CD4-positive, alpha-beta T cell (primary cell): ENCODE data around the gene PSMD3. TPM values are rescaled to one million over a fixed set of nuclear protein-coding genes. Genes with fewer than 3 reads are reported as not detected.
"Not testable (repeated sequence)": the region's sequence is repeated elsewhere in the genome, so short reads cannot be mapped to it uniquely, and the experiment has no call there.

Experiments used
- ATAC-seq: fragments of 200-7000 bp; cut with Tn5 transposase; one replicate; pipeline ENCODE4 v1.10.0; 2022; ENCODE audit warnings: mild to moderate bottlenecking; ENCODE audit not compliant: poor library complexity
- CTCF ChIA-PET: fragments of 350-600 bp; sonication (Branson Sonifier 250); formaldehyde crosslinking; loops from one replicate; lab custom pipeline; 2021; ENCODE audit warnings: antibody characterized with exemption, inconsistent platforms; lab: Charles Lee
- POLR2A ChIA-PET: fragments of 350-600 bp; sonication (Branson Sonifier 250); formaldehyde crosslinking; loops from one replicate; lab custom pipeline; 2021; ENCODE audit warnings: antibody characterized with exemption, inconsistent platforms; lab: Charles Lee
- DNase-seq, 14 experiments: peaks; one replicate each; pipeline ENCODE4 v3.0.0-alpha.2; 2013 to 2020; ENCODE audit warnings: mixed read lengths in 2 of 14
- H3K27ac ChIP-seq, 2 donors: one replicate each; pipeline versions ENCODE4 v1.5.1 to v1.7.0; 2013; ENCODE audit warnings: low read length in 2 of 2, low read depth in 1 of 2, mild to moderate bottlenecking in 1 of 2
- H3K27me3 ChIP-seq, 2 experiments: 1 replicate in 1 of 2; 2 replicates in 1 of 2; pipeline versions ENCODE4 v1.6.1 to v1.7.0; 2013; ENCODE audit warnings: low read length in 2 of 2, control low read depth in 1 of 2, mild to moderate bottlenecking in 1 of 2, moderate library complexity in 1 of 2; ENCODE audit not compliant: insufficient read depth in 2 of 2, control insufficient read depth in 1 of 2
- H3K36me3 ChIP-seq: one replicate; pipeline ENCODE4 v1.6.1; 2013; ENCODE audit warnings: low read length, control low read depth; ENCODE audit not compliant: insufficient read depth
- H3K4me1 ChIP-seq: one replicate; pipeline ENCODE4 v1.6.1; 2013; ENCODE audit warnings: low read length, control low read depth; ENCODE audit not compliant: insufficient read depth
- H3K4me3 ChIP-seq: one replicate; pipeline ENCODE4 v1.5.1; 2013; ENCODE audit warnings: mild to moderate bottlenecking, low read length, moderate library complexity
- H3K9me3 ChIP-seq, 2 experiments: 1 replicate in 1 of 2; 2 replicates in 1 of 2; pipeline versions ENCODE4 v1.6.1 to v1.7.0; 2013; ENCODE audit warnings: low read length in 2 of 2, mild to moderate bottlenecking in 2 of 2, control low read depth in 1 of 2, moderate library complexity in 1 of 2; ENCODE audit not compliant: control insufficient read depth in 1 of 2, insufficient read depth in 1 of 2
- H3K27ac Mint-ChIP-seq: one replicate; pipeline ENCODE4 v1.8.0; 2020; ENCODE audit warnings: mixed read lengths
- H3K27me3 Mint-ChIP-seq: one replicate; pipeline ENCODE4 v1.8.0; 2021; ENCODE audit warnings: mixed read lengths
- H3K36me3 Mint-ChIP-seq: one replicate; pipeline ENCODE4 v1.8.0; 2021; ENCODE audit warnings: low read depth, mixed read lengths
- H3K4me1 Mint-ChIP-seq: one replicate; pipeline ENCODE4 v1.8.0; 2021; ENCODE audit warnings: low read depth, mixed read lengths
- H3K4me3 Mint-ChIP-seq: one replicate; pipeline ENCODE4 v1.8.0; 2020; ENCODE audit warnings: mild to moderate bottlenecking, mixed read lengths
- H3K9me3 Mint-ChIP-seq: one replicate; pipeline ENCODE4 v1.8.0; 2020; ENCODE audit warnings: mixed read lengths
- intact Hi-C, 2 experiments: fragments of 100-400 bp; cut with DNase I in 1 of 2; cut with micrococcal nuclease in 1 of 2; formaldehyde crosslinking; loops; one replicate each; pipeline versions ENCODE4 v1.15.1 to v1.9.0; 2023 to 2025; cut with DNase I, micrococcal nuclease
- total RNA-seq, 174 experiments: library from RNA in 2 of 174; stranded (reverse) in 2 of 174; gene quantifications; one replicate each; pipeline ENCODE4 v1.2.3 and lab custom pipeline; 2021 to 2026
- TF ChIP-seq, protein P1 (sequence below): fragments of 200-600 bp; IDR thresholded peaks from one replicate; pipeline ENCODE4 v1.8.0; 2022; ENCODE audit warnings: antibody characterized with exemption, mild to moderate bottlenecking

PSMD3 gene
- total RNA-seq, 2 experiments from 2014 or later, result 66.7 to 71.9 TPM

DNA sequence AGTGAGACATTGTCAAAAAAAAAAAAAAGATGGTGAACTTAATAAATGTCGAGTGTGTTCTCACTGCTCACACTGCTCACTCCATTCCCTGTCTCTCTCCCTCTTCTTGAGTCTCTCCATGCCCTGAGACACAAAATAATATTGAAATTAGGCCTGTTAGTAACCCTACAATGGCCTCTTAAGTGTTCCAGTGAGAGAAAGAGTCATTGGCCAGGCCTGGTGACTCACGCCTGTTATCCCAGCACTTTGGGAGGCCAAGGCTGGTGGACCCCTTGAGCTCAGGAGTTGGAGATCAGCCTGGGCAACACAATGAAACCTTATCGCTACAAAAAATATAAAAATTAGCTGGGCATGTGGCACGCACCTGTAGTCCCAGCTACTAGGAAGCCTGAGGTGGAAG, 18.5 kb downstream of the PSMD3 start:
- Histone ChIP-seq H3K27me3 (no peaks in the 10 kb centered on the region), H3K27ac (no peak overlapping the region), H3K9me3 (no peaks in the 10 kb centered on the region), H3K4me3 (no peak overlapping the region), H3K4me1 (no peaks in the 10 kb centered on the region), H3K36me3 (peaks cover 38% of the 10 kb centered on the region)
- DNase-seq, result no peak
- TF ChIP-seq, protein P1, sequence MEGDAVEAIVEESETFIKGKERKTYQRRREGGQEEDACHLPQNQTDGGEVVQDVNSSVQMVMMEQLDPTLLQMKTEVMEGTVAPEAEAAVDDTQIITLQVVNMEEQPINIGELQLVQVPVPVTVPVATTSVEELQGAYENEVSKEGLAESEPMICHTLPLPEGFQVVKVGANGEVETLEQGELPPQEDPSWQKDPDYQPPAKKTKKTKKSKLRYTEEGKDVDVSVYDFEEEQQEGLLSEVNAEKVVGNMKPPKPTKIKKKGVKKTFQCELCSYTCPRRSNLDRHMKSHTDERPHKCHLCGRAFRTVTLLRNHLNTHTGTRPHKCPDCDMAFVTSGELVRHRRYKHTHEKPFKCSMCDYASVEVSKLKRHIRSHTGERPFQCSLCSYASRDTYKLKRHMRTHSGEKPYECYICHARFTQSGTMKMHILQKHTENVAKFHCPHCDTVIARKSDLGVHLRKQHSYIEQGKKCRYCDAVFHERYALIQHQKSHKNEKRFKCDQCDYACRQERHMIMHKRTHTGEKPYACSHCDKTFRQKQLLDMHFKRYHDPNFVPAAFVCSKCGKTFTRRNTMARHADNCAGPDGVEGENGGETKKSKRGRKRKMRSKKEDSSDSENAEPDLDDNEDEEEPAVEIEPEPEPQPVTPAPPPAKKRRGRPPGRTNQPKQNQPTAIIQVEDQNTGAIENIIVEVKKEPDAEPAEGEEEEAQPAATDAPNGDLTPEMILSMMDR, result no peak
- ATAC-seq, result no peak
- intact Hi-C loops, result no loop called here
- POLR2A ChIA-PET, result no interaction called here
- H3K36me3 Mint-ChIP-seq, result peaks cover 42% of the 10 kb centered on the region
- H3K4me3 Mint-ChIP-seq, result no peak overlapping the region
- H3K4me1 Mint-ChIP-seq, result no peaks in the 10 kb centered on the region
- H3K9me3 Mint-ChIP-seq, result no peaks in the 10 kb centered on the region
- CTCF ChIA-PET, result no interaction called here
- no peaks in the 10 kb centered on the region for H3K27me3 Mint-ChIP-seq
- H3K27ac Mint-ChIP-seq, result no peak overlapping the region

DNA sequence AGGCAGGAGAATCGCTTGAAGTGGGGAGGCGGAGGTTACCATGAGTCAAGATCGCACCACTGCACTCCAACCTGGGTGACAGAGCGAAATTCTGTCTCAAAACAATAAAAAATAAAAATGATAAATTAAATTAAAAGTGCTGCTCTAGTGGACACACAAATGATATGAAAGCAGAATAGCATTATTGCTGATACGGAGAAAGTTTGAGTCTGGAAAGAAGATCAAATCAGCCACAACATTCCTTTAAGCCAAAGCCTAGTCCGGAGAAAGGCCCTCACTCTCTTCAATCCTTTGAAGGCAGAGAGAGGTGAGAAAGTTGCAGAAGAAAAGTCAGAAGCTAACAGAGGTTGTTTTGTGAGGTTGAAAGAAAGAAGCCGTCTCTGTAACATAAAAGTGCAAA, 19.6 kb downstream of the PSMD3 start:
- Histone ChIP-seq H3K4me3 (no peak overlapping the region), H3K27ac (no peak overlapping the region), H3K9me3 (no peaks in the 10 kb centered on the region), H3K36me3 (peaks cover 27% of the 10 kb centered on the region), H3K27me3 (no peaks in the 10 kb centered on the region), H3K4me1 (no peaks in the 10 kb centered on the region)
- DNase-seq, result no peak
- CTCF ChIA-PET, result no interaction called here
- intact Hi-C loops, result no loop called here
- POLR2A ChIA-PET, result no interaction called here
- H3K27ac Mint-ChIP-seq, result no peak overlapping the region
- H3K9me3 Mint-ChIP-seq, result no peaks in the 10 kb centered on the region
- no peak overlapping the region for H3K4me3 Mint-ChIP-seq
- ATAC-seq, result no peak
- H3K36me3 Mint-ChIP-seq, result peaks cover 31% of the 10 kb centered on the region
- H3K4me1 Mint-ChIP-seq, result no peaks in the 10 kb centered on the region
- no peaks in the 10 kb centered on the region for H3K27me3 Mint-ChIP-seq
- TF ChIP-seq, protein P1, result no peak

GRCh38 chr17:40001335-40001734, 20.7 kb downstream of the PSMD3 start:
- DNase-seq, H3K4me3 Mint-ChIP-seq, intact Hi-C loops, H3K27ac ChIP-seq, ATAC-seq, H3K4me1 ChIP-seq, H3K27me3 ChIP-seq, H3K4me1 Mint-ChIP-seq, CTCF ChIA-PET, H3K9me3 ChIP-seq, H3K27ac Mint-ChIP-seq, POLR2A ChIA-PET, H3K9me3 Mint-ChIP-seq, H3K4me3 ChIP-seq, H3K27me3 Mint-ChIP-seq: not testable (repeated sequence)
- peaks cover 21% of the 10 kb centered on the region for H3K36me3 Mint-ChIP-seq
- peaks cover 17% of the 10 kb centered on the region for H3K36me3 ChIP-seq

DNA sequence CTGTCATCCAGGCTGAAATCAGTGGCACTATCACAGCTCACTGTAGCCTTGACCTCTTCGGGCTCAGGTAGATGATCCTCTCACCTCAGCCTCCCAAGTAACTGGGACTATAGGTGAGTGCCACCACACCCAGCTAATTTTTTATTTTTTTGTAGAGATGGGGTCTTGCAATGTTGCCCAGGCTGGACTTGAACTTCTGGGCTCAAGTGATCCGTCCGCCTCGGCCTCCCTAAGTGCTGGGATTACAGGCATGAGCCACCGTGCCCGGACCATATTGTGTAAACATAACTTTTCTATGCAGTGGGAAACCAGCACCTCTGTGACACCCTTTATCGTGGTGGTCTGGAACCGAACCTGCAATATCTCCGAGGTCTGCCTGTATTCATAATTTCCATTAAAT, 23.5 kb downstream of the PSMD3 start:
- CTCF ChIA-PET, result no interaction called here
- H3K36me3 ChIP-seq, result no peaks in the 10 kb centered on the region
- POLR2A ChIA-PET, result no interaction called here
- H3K27ac Mint-ChIP-seq, result no peak overlapping the region
- no peak for DNase-seq
- no peaks in the 10 kb centered on the region for H3K36me3 Mint-ChIP-seq
- no peaks in the 10 kb centered on the region for H3K27me3 Mint-ChIP-seq
- no peak overlapping the region for H3K27ac ChIP-seq
- no peak for ATAC-seq
- intact Hi-C loops, result no loop called here
- no peaks in the 10 kb centered on the region for H3K4me1 Mint-ChIP-seq
- H3K4me3 Mint-ChIP-seq, result no peak overlapping the region
- H3K4me1 ChIP-seq, result no peaks in the 10 kb centered on the region
- H3K4me3 ChIP-seq, result no peak overlapping the region
- H3K27me3 ChIP-seq, result no peaks in the 10 kb centered on the region
- no peaks in the 10 kb centered on the region for H3K9me3 Mint-ChIP-seq
- no peaks in the 10 kb centered on the region for H3K9me3 ChIP-seq
- TF ChIP-seq, protein P1, result no peak
